Adipocyte (in vitro differentiated cells): ENCODE data around the gene YPEL5.
"Not testable (repeated sequence)": the region's sequence is repeated elsewhere in the genome, so short reads cannot be mapped to it uniquely, and the experiment has no call there.

Source experiments
- DNase-seq: peaks from one replicate; pipeline ENCODE4 v3.0.0-alpha.2; 2015; ENCODE audit warnings: low read depth
- H3K27me3 ChIP-seq: replicated peaks from 2 replicates; pipeline ENCODE4 v1.7.0; 2013; ENCODE audit warnings: mild to moderate bottlenecking, low read length, moderate library complexity; ENCODE audit not compliant: control insufficient read depth, insufficient read depth
- H3K36me3 ChIP-seq: 2 replicates; pipeline ENCODE4 v1.7.0; 2013; ENCODE audit warnings: low read length, mild to moderate bottlenecking, moderate library complexity; ENCODE audit not compliant: control insufficient read depth, insufficient read depth, severe bottlenecking
- H3K4me1 ChIP-seq: 2 replicates; pipeline ENCODE4 v1.7.0; 2013; ENCODE audit warnings: mild to moderate bottlenecking, low read length, moderate library complexity; ENCODE audit not compliant: control insufficient read depth, insufficient read depth
- H3K4me3 ChIP-seq: 2 replicates; pipeline ENCODE4 v1.7.0; 2013; ENCODE audit warnings: mild to moderate bottlenecking, low read length, moderate library complexity
- H3K9ac ChIP-seq: 2 replicates; pipeline ENCODE4 v1.7.0; 2013; ENCODE audit warnings: mild to moderate bottlenecking, low read length, moderate library complexity
- H3K9me3 ChIP-seq: 2 replicates; pipeline ENCODE4 v1.7.0; 2013; ENCODE audit warnings: mild to moderate bottlenecking, low read length, moderate library complexity; ENCODE audit not compliant: control insufficient read depth

Gene YPEL5

GRCh38 chr2:30146337-30147195 lies at the start of gene YPEL5:
TSS of gene YPEL5 (plus strand) at chr2:30147007. CDS start at chr2:30156652, 9,645 bp downstream.
- DNase-seq: peak; percentile 99
- H3K4me3 ChIP-seq: peak within 1 kb of the TSS; percentile 92
- peak within 1 kb of the TSS; percentile 97 for H3K9ac ChIP-seq
- no peaks in the 10 kb centered on the region for H3K27me3 ChIP-seq
- H3K36me3 ChIP-seq: peaks cover 25% of the 10 kb centered on the region
- H3K9me3 ChIP-seq: no peaks in the 10 kb centered on the region
- peaks cover 38% of the 10 kb centered on the region for H3K4me1 ChIP-seq

- DNase-seq: no peak
- no peaks in the 10 kb centered on the region for H3K4me1 ChIP-seq
- H3K36me3 ChIP-seq: no peaks in the 10 kb centered on the region
- no peaks in the 10 kb centered on the region for H3K9me3 ChIP-seq
- H3K27me3 ChIP-seq: no peaks in the 10 kb centered on the region
- no peak overlapping the region for H3K4me3 ChIP-seq
- no peak overlapping the region for H3K9ac ChIP-seq
Measured at GRCh38 chr2:30098266-30099005, 48.4 kb upstream of the YPEL5 start.

DNA sequence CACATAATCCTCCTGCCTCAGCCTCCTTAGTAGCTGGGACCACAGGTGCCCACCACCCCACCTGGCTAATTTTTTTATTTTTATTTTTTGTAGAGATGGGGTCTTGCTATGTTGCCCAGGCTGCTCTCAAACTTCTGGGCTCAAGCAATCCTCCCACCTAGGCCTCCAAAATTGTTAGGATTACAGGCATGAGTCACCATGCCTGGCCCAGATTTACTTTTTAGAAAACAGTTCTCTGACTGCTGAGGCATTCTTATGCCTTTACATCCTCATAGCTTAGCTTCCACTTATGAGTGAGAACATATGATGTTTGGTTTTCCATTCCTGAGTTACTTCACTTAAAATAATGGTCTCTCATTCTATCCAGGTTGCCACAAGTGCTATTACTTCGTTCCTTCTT lies 47.4 kb upstream of the YPEL5 start:
- not testable (repeated sequence) for H3K4me3 ChIP-seq, H3K9ac ChIP-seq, H3K4me1 ChIP-seq, H3K27me3 ChIP-seq, H3K36me3 ChIP-seq, H3K9me3 ChIP-seq
- DNase-seq: peak; percentile 28

DNA sequence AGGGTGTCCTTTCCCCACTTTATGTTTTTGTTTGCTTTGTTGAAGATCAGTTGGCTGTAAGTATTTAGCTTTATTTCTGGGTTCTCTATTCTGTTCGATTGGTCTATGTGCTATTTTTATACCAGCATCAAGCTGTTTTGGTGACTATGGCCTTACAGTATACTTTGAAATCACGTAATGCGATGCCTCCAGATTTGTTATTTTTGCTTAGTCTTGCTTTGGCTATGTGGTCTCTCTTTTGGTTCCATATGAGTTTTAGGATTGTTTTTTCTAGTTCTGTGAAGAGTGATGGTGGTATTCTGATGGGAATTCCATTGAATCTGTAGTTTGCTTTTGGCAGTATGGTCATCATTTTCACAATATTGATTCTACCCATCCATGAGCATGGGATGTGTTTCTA lies 46.1 kb upstream of the YPEL5 start:
- H3K9ac ChIP-seq, H3K27me3 ChIP-seq, H3K9me3 ChIP-seq, DNase-seq, H3K4me1 ChIP-seq, H3K4me3 ChIP-seq, H3K36me3 ChIP-seq: not testable (repeated sequence)

DNA sequence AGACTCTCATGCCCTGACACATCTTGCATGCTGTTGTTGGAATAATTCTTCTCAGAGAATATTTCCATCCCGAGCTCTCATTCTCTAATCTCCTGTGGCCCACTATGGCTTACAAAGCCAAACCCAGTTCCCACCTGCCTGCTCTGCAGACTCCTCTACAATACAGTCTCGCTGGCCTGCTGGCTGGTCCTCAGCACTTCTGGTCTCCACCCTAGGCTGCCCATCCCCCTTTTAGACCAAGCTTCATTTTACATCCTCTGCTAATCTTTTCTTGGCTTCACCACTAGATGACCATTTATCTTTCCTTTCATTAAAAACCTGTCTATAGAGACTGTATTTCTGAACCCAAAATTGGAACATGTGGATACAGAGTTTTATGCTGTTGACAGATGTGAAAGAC lies 42.5 kb upstream of the YPEL5 start:
- no peaks in the 10 kb centered on the region for H3K27me3 ChIP-seq
- no peak for DNase-seq
- no peaks in the 10 kb centered on the region for H3K36me3 ChIP-seq
- no peak overlapping the region for H3K4me3 ChIP-seq
- no peak overlapping the region for H3K9ac ChIP-seq
- H3K4me1 ChIP-seq: no peaks in the 10 kb centered on the region
- H3K9me3 ChIP-seq: no peaks in the 10 kb centered on the region

DNA sequence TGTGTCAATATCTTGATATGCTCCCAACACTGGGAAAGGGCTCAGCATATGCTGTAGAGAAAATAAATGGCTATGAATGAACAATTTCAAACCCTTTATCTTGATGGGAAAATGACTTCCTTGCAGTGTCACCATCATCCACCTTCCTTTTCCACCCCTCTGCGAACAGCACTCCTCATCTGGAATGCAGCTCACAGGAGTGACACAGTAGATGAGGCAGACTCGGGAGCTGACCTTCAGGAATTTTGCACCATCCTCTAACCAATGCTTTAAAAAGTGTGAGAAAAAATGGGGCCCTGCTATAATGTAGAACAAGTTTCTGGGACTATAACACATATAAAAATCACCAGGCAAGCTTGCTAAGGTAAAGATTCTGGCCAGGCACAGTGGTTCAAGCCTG lies 41.3 kb upstream of the YPEL5 start:
- H3K9ac ChIP-seq: no peak overlapping the region
- H3K4me3 ChIP-seq: no peak overlapping the region

DNA sequence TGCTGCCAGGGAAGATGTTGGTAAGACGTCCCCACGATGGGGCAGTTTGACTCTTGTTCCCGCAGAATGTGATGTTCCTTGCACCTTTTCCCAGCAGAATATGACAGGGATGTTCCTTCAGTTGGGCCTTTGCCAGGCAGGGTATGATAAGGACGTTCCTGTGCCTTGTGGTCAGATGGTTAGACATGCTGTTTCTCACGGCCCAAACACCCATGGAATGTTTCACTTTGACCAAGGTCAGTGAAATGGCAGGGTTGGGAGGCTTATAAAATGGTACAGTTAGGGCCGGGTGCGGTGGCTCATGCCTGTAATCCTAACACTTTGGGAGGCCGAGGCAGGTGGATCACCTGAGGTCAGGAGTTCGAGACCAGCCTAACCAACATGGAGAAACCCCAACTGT lies 40.3 kb upstream of the YPEL5 start:
- no peaks in the 10 kb centered on the region for H3K4me1 ChIP-seq
- H3K9ac ChIP-seq: no peak overlapping the region
- no peaks in the 10 kb centered on the region for H3K36me3 ChIP-seq

More for the DNA sequence above, 41.3 kb upstream of the YPEL5 start:
- H3K27me3 ChIP-seq: no peaks in the 10 kb centered on the region
- H3K4me1 ChIP-seq: no peaks in the 10 kb centered on the region
- DNase-seq: no peak
- H3K9me3 ChIP-seq: no peaks in the 10 kb centered on the region
- no peaks in the 10 kb centered on the region for H3K36me3 ChIP-seq

GRCh38 chr2:30108192-30108591 lies 38.6 kb upstream of the YPEL5 start:
- Histone ChIP-seq H3K4me1 (no peaks in the 10 kb centered on the region), H3K36me3 (no peaks in the 10 kb centered on the region)
- DNase-seq: no peak

More for the DNA sequence above, 40.3 kb upstream of the YPEL5 start:
- Histone ChIP-seq H3K4me3 (no peak overlapping the region), H3K9me3 (no peaks in the 10 kb centered on the region), H3K27me3 (no peaks in the 10 kb centered on the region)
- DNase-seq: peak; percentile 28

GRCh38 chr2:30108851-30109250 lies 38.0 kb upstream of the YPEL5 start:
- DNase-seq: no peak
- H3K4me1 ChIP-seq: peaks cover 5% of the 10 kb centered on the region
- no peak overlapping the region for H3K9ac ChIP-seq
- H3K27me3 ChIP-seq: no peaks in the 10 kb centered on the region
- H3K9me3 ChIP-seq: no peaks in the 10 kb centered on the region
- no peaks in the 10 kb centered on the region for H3K36me3 ChIP-seq
- no peak overlapping the region for H3K4me3 ChIP-seq

More at GRCh38 chr2:30108192-30108591, 38.6 kb upstream of the YPEL5 start:
- no peaks in the 10 kb centered on the region for H3K27me3 ChIP-seq
- H3K4me3 ChIP-seq: no peak overlapping the region
- no peak overlapping the region for H3K9ac ChIP-seq
- H3K9me3 ChIP-seq: no peaks in the 10 kb centered on the region

DNA sequence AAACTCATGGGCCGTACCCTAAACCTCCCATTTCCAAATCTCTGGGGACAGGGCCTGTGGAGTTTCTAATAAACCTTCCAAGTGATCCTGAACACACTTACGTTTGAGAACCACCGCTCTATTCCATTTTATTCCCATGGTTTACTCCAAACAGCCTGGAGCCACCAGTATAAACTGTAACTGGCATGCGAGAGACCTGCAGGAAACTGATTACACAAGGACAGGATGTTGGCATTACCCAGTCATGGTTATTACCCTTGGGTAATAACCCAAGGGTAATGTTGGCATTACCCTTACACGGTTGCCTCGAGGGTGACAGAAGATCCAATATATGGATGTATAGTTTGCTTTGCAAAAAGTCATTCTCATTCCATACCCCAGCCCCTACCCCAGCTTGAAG lies 37.0 kb upstream of the YPEL5 start:
- no peak for DNase-seq
- no peaks in the 10 kb centered on the region for H3K27me3 ChIP-seq
- H3K9ac ChIP-seq: no peak overlapping the region
- H3K4me1 ChIP-seq: peaks cover 9% of the 10 kb centered on the region
- H3K4me3 ChIP-seq: no peak overlapping the region
- no peaks in the 10 kb centered on the region for H3K9me3 ChIP-seq
- no peaks in the 10 kb centered on the region for H3K36me3 ChIP-seq

DNA sequence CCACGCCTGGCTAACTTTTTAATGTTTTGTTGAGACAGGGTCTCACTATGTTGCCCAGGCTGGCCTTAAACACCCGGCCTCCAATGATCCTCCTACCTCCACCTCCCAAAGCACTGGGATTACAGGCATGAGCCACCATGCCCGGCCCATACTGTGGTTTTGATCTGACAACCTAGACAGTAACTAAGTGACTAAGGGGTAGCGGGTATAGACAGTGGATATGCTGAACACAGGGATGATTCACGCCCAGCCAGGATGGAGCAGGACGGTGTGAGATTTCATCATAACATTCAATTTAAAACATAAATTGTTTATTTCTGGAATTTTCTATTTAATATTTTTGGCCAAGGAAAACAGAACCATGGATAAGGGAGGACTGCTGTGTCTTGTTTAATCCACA lies 36.0 kb upstream of the YPEL5 start:
- no peaks in the 10 kb centered on the region for H3K9me3 ChIP-seq
- H3K4me1 ChIP-seq: peaks cover 14% of the 10 kb centered on the region
- no peak overlapping the region for H3K9ac ChIP-seq
- no peaks in the 10 kb centered on the region for H3K27me3 ChIP-seq
- H3K4me3 ChIP-seq: no peak overlapping the region
- no peaks in the 10 kb centered on the region for H3K36me3 ChIP-seq
- DNase-seq: no peak
